HG03432 (cell line): ENCODE measurements around the gene GALR2.

Experiments
- ATAC-seq: cut with Tn5 transposase; IDR thresholded peaks from one replicate; pipeline ENCODE4 v1.9.1; 2021; ENCODE audit warnings: mild to moderate bottlenecking, moderate library complexity; ENCODE audit not compliant: unreplicated experiment

Gene GALR2

GRCh38 chr17:76123749-76124581, 49.4 kb downstream of the GALR2 start:
- ATAC-seq, result no peak

DNA sequence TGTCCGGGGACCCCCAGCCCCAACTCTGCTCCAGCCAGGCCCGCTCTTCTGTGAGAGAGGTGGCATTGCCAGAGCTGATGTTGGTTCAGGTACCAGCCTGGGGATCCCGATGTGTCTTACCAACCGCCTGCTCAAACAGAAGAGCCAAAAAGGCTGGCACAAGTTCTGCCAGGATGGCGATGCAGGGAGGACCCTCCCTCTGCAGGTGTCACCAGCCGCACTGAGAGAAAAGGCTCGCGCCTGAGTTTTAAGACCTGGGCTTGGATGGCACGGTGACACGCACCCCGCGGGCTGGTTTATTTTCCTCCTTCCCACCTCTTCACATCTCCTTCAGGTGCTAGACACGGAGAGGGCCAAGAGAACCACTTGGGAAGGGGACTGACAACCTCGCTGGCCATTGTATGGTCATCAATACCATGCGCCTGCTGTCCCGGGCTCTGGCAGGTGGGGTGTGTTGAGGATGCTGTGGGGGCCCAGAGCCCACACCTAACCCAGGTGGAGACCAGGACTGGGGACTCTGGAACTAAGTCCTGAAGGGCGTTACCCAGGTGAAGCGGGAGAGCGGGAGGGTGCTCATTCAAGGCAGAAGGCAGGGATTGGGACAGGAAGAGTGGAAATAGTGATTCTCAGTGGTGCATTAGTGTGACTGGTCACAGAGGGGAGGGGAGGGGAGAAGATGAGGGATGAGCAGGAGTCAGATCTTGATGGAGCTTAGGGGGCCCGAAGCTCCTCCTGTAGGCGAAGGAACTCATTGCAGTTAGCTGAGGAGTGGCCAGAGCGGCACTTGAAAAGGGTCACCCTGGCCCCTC, 50.2 kb downstream of the GALR2 start:
- ATAC-seq, result no peak

DNA sequence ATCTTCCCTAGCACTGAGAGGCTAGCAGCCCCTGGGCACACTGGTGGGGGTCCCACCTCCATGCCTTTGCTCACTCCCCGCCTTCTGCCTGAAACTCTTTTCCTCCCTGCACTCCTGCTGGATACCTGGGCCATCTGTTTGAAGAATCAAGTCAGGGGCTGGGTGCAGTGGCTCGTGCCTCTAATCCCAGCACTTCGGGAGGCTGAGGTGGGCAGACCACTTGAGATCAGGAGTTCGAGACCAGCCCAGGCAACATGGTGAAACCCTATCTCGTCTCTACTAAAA, 50.8 kb downstream of the GALR2 start:
- ATAC-seq, result no peak

DNA sequence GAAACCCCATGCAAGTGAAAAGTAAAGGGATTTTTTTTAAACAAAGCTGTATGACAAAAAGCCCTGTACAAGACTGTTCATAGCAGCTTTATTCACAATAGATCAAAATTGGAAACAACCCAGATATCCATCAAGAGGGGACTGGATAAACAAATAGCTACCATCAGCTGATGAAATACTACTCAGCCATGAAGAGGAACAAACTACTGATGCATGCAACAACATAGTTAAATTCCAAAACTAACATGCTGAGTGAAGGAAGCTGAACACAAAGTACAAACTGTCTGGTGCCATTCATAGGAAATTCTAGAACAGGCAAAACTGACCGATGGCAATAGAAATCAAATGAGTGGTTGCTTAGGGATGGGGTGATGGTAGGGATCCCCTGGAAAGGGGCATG, 51.3 kb downstream of the GALR2 start:
- no peak for ATAC-seq
